Mucosa of rectum (tissue), 2 donors: ENCODE results near the gene PNPT1.

ENCODE experiments used
- H3K27ac ChIP-seq, 2 donors: one replicate each; pipeline ENCODE4 v1.7.0; 2013; ENCODE audit warnings: inconsistent platforms in 2 of 2, low read depth in 2 of 2, low read length in 2 of 2
- H3K27me3 ChIP-seq, 2 donors: one replicate each; pipeline ENCODE4 v1.7.0; 2013; ENCODE audit warnings: low read length in 2 of 2; ENCODE audit not compliant: control insufficient read depth in 2 of 2, insufficient read depth in 2 of 2
- H3K36me3 ChIP-seq, 2 donors: one replicate each; pipeline ENCODE4 v1.7.0; 2013; ENCODE audit warnings: low read length in 2 of 2; ENCODE audit not compliant: control insufficient read depth in 2 of 2, insufficient read depth in 2 of 2
- H3K4me1 ChIP-seq, 2 donors: one replicate each; pipeline ENCODE4 v1.7.0; 2013; ENCODE audit warnings: low read length in 2 of 2, mild to moderate bottlenecking in 1 of 2; ENCODE audit not compliant: control insufficient read depth in 2 of 2, insufficient read depth in 2 of 2
- H3K4me3 ChIP-seq, 2 donors: one replicate each; pipeline ENCODE4 v1.7.0; 2013; ENCODE audit warnings: low read length in 2 of 2
- H3K9ac ChIP-seq, 2 donors: one replicate each; pipeline ENCODE4 v1.7.0; 2013; ENCODE audit warnings: low read length in 2 of 2, low read depth in 1 of 2, mild to moderate bottlenecking in 1 of 2
- H3K9me3 ChIP-seq, 2 donors: one replicate each; pipeline ENCODE4 v1.7.0; 2013; ENCODE audit warnings: low read length in 2 of 2; ENCODE audit not compliant: control insufficient read depth in 2 of 2
- donor health status: healthy.
- donor health status: Normal muscosa, but diverticular disease.

The PNPT1 gene

DNA sequence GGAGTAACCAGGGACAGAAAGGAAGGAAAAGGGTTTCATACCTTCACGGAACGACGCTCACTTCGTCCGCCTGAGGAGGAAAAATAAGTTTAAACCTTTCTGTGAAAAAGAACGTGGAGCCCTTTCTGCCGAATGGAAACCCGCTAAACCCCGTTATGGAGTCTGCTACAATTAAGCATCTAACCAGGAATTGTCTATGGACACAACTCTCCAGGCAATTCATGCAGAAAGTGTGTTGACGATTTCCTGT is 75.7 kb downstream of the PNPT1 start:
- H3K27me3 ChIP-seq, result no peaks in the 10 kb centered on the region
- peak overlapping the region; percentile 99 to 100 for H3K4me3 ChIP-seq
- peak overlapping the region; percentile 92 to 97 for H3K27ac ChIP-seq
- peaks cover 17 to 22% of the 10 kb centered on the region in 2 donors for H3K36me3 ChIP-seq
- H3K9ac ChIP-seq, result peak overlapping the region; percentile 88 to 95
- H3K9me3 ChIP-seq, result no peaks in the 10 kb centered on the region
- peaks cover 12 to 22% of the 10 kb centered on the region in 2 donors for H3K4me1 ChIP-seq

DNA sequence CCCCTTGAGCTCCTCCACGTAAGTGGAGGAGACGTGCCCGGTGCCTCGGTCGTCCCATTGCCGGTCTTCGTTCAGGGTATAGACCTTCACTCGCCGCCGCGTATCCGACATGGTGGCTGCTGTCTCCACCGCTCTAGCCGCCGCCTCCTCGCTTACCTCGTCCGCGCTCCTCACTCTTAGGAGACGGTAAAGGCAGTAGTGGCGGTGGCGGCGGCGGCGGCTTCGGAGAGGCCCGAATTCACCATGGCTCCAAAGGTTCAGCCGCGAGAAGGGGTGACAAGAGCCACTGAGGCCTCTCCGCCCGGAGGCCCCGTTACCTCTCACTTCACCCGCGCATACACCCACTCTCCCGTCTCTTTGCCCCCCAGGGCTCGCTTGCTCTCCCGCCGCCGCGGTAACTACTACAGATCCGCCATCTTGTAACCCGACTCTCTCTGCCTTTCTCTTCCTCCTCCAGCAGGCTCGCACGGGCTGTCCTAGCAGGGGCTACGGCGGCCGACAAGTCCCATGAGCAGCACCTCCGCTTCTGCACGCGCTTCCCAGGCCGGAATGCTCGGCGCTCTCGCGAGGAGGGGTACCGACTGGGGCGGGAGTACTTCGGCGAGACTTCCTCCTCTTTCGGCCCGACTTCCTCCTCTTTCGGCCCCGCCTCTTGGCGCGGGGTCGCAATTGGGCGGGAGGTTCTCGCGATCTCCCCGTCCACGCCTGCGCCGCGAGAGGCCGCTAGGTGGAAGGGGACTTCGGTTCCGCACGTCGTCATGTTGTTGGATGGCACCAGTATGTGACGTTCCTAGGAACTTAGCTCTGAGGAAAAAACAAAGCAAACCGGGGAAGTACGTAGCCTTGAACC is 76.2 kb downstream of the PNPT1 start, which contains the start of gene PPP4R3B:
PPP4R3B (minus strand) TSS at position 448 of the 850 bp plus-strand sequence; CDS start at position 111, 337 bp downstream.
- Histone ChIP-seq H3K9ac (peak within 1 kb of the TSS; percentile 95), H3K4me1 (peaks cover 12 to 22% of the 10 kb centered on the region in 2 donors), H3K36me3 (peaks cover 17 to 22% of the 10 kb centered on the region in 2 donors), H3K27ac (peak within 1 kb of the TSS; percentile 92 to 97), H3K9me3 (no peaks in the 10 kb centered on the region), H3K4me3 (peak within 1 kb of the TSS; percentile 99 to 100), H3K27me3 (no peaks in the 10 kb centered on the region)

GRCh38 chr2:55616551-55617174 is 77.0 kb downstream of the PNPT1 start:
- Histone ChIP-seq H3K9me3 (no peaks in the 10 kb centered on the region), H3K27ac (peak overlapping the region; percentile 91 to 97), H3K4me1 (peaks cover 12 to 22% of the 10 kb centered on the region in 2 donors), H3K27me3 (no peaks in the 10 kb centered on the region), H3K9ac (peak overlapping the region; percentile 90 to 95), H3K4me3 (peak overlapping the region; percentile 93), H3K36me3 (peaks cover 18 to 27% of the 10 kb centered on the region in 2 donors)

DNA sequence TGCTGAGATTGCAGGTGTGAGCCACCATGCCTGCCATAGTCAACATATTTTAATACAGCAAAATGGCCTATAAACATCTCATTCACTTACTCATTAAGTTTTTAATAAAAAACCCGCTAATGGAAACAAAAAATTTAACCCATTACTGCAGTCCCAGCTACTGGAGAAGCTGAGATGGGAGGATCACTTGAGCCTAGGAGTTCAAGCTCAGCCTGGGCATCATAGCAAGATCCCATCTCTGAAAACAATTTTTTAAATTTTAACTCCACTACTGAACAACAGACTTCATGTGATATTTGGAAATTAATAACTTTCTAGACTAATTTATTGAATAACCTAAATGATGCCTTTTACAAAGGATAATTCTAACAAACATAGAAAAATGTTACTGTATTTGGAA is 81.6 kb downstream of the PNPT1 start:
- Histone ChIP-seq H3K27me3 (no peaks in the 10 kb centered on the region), H3K27ac (no peak overlapping the region), H3K4me3 (no peak overlapping the region), H3K9me3 (no peaks in the 10 kb centered on the region), H3K9ac (no peak overlapping the region), H3K36me3 (peaks cover 26 to 38% of the 10 kb centered on the region in 2 donors), H3K4me1 (peaks cover 9 to 11% of the 10 kb centered on the region in 2 donors)

- no peaks in the 10 kb centered on the region for H3K27me3 ChIP-seq
- H3K9me3 ChIP-seq, result no peaks in the 10 kb centered on the region
- no peak overlapping the region for H3K27ac ChIP-seq
- H3K4me3 ChIP-seq, result no peak overlapping the region
- H3K9ac ChIP-seq, result no peak overlapping the region
- H3K4me1 ChIP-seq, result peaks cover 7 to 10% of the 10 kb centered on the region in 2 donors
- peaks cover 28 to 38% of the 10 kb centered on the region in 2 donors for H3K36me3 ChIP-seq
Observed at GRCh38 chr2:55610954-55611743, 82.5 kb downstream of the PNPT1 start.

GRCh38 chr2:55609938-55610578 is 83.6 kb downstream of the PNPT1 start:
- Histone ChIP-seq H3K9me3 (no peaks in the 10 kb centered on the region), H3K27ac (no peak overlapping the region), H3K27me3 (no peaks in the 10 kb centered on the region), H3K4me3 (no peak overlapping the region), H3K9ac (no peak overlapping the region), H3K4me1 (peaks cover 0 to 5% of the 10 kb centered on the region in 2 donors), H3K36me3 (peaks cover 28 to 35% of the 10 kb centered on the region in 2 donors)

DNA sequence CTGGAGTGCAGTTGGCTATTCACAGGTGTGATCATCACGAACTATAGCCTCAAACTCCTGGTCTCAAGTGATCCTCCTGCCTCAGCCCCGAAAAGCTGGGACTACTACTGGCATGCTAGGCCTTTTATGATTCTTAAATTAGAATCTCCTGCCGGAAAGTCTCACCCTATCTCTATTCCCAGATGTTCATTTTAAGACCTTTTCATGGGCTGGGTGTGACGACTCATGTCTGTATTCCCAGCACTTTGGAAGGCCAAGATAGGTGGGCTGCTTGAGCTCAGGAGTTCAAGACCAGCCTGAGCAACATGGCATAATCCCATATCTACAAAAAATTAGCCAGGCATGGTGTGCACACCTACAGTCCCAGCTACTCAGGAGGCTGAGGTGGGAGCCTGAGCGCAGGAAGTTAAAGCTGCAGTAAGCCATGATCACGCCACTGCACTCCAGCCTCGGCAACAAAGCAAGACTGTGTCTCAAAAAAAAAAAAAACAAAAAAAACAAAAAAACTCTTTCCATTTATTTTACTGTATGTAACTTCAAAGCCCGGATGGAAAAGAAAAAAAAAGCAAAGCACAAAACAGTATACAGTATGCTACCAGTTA is 84.3 kb downstream of the PNPT1 start:
- Histone ChIP-seq H3K9ac (no peak overlapping the region), H3K27ac (no peak overlapping the region), H3K4me3 (no peak overlapping the region), H3K27me3 (no peaks in the 10 kb centered on the region), H3K36me3 (peaks cover 22 to 28% of the 10 kb centered on the region in 2 donors), H3K4me1 (peaks cover 0 to 5% of the 10 kb centered on the region in 2 donors), H3K9me3 (no peaks in the 10 kb centered on the region)

DNA sequence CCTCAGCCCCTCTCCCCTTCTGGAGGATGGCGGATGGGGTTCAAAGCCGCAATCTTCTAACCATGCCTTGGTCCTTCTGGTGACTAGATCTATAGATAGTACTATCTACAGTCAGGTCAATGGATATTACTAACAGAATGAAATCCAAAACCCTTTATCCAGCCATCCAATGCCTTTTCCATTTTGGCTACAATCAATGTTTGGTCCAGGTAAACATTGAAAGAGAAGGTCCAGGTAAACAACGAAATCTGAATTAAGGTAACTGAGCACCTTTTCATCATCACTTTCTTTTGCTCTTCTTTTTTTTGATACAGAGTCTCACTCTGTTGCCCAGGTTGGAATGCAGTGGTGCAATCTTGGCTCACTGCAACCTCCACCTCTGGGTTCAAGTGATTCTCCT is 85.9 kb downstream of the PNPT1 start:
- Histone ChIP-seq H3K9ac (no peak overlapping the region), H3K36me3 (peaks cover 20 to 24% of the 10 kb centered on the region in 2 donors), H3K27me3 (no peaks in the 10 kb centered on the region), H3K27ac (no peak overlapping the region), H3K4me1 (peaks cover 0 to 5% of the 10 kb centered on the region in 2 donors), H3K9me3 (no peaks in the 10 kb centered on the region), H3K4me3 (no peak overlapping the region)

- Histone ChIP-seq H3K9ac (no peak overlapping the region), H3K4me1 (no peaks in the 10 kb centered on the region), H3K27ac (no peak overlapping the region), H3K36me3 (peaks cover 14 to 20% of the 10 kb centered on the region in 2 donors), H3K27me3 (no peaks in the 10 kb centered on the region), H3K4me3 (no peak overlapping the region), H3K9me3 (no peaks in the 10 kb centered on the region)
Observed at GRCh38 chr2:55604027-55604565, 89.5 kb downstream of the PNPT1 start.
